Right atrium auricular region (tissue), 2 donors: ENCODE data around the gene DNAI1. TPM values are rescaled to one million over a fixed set of nuclear protein-coding genes. Genes with fewer than 3 reads are reported as not detected.

Source experiments
- DNase-seq: peaks from one replicate; pipeline ENCODE4 v3.0.0-alpha.2; 2019; ENCODE audit warnings: low spot score
- H3K27ac ChIP-seq, 2 donors: fragments of 200-600 bp; sonication (generic); 1 replicate in 1 of 2; 2 replicates in 1 of 2; pipeline ENCODE4 v1.5.1; 2016 to 2019
- H3K27me3 ChIP-seq, 2 donors: fragments of 200-600 bp; sonication (generic); one replicate each; pipeline versions ENCODE4 v1.5.1 to v1.6.0; 2017 to 2019
- H3K36me3 ChIP-seq: fragments of 200-600 bp; sonication (generic); one replicate; pipeline ENCODE4 v1.5.1; 2016
- H3K4me1 ChIP-seq, 2 donors: fragments of 200-600 bp; sonication (generic); one replicate each; pipeline versions ENCODE4 v1.5.1 to v1.6.0; 2017 to 2019
- H3K4me3 ChIP-seq, 2 donors: fragments of 200-600 bp; sonication (generic); 1 replicate in 1 of 2; 2 replicates in 1 of 2; pipeline ENCODE4 v1.5.1; 2017 to 2019; ENCODE audit warnings: mild to moderate bottlenecking in 1 of 2, moderate library complexity in 1 of 2
- H3K9me3 ChIP-seq, 2 donors: fragments of 200-600 bp; sonication (generic); one replicate each; pipeline ENCODE4 v1.5.1; 2019
- total RNA-seq, 2 donors: library from RNA; depleted of rRNA; stranded (reverse); fragments of >200 nt; gene quantifications; one replicate each; pipeline ENCODE4 v1.1.0, GENCODE V29; 2016
- TF ChIP-seq, protein P1 (sequence below), 2 donors: fragments of 200-600 bp; sonication (generic); IDR thresholded peaks; one replicate each; pipeline ENCODE4 v1.5.1; 2019; ENCODE audit warnings: antibody characterized with exemption in 2 of 2

Gene DNAI1
- total RNA-seq, 2 donors from 2014 or later, result not detected

DNA sequence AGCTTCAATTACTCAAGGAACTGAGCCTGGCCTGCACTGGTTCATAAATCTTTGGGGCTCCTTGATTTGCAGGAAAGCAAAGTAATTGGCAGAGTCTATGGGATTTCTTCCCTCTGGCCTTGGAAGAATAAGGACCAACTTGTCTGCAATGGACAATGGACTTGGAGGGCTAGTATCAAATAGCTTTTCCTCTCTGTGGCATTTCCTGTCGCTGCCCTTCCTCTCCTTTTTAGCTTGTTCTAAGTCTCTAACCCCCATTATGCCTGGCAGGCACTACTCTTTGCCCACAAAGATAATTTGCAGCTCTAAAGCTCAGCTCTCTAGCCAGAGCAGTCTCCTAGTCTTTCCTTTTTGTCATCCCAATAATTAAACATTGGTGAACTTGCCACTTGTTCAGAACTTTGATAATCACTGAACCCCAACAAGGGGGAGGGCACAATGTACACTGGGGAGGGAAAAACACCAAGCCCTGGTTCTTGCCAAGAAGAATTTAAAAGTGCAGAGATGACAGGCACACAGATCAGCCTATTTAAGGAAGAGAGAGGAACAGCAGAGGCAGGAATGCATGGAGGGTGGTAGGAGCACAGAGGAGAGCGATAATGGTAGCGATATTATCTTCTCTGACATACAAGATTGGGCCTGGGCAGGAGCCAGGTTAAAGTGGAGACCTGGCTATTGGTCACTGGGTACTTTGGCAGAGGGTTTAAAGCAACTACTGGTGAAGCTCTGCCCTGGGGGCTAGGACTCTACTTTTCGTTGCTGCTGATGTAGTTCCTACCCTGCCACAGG lies 38.7 kb upstream of the DNAI1 start:
- Histone ChIP-seq H3K27me3 (no peaks in the 10 kb centered on the region), H3K27ac (no peak overlapping the region), H3K9me3 (no peaks in the 10 kb centered on the region), H3K36me3 (no peaks in the 10 kb centered on the region), H3K4me1 (peaks cover 0 to 12% of the 10 kb centered on the region in 2 donors), H3K4me3 (no peak overlapping the region)
- no peak for DNase-seq
- TF ChIP-seq, protein P1, sequence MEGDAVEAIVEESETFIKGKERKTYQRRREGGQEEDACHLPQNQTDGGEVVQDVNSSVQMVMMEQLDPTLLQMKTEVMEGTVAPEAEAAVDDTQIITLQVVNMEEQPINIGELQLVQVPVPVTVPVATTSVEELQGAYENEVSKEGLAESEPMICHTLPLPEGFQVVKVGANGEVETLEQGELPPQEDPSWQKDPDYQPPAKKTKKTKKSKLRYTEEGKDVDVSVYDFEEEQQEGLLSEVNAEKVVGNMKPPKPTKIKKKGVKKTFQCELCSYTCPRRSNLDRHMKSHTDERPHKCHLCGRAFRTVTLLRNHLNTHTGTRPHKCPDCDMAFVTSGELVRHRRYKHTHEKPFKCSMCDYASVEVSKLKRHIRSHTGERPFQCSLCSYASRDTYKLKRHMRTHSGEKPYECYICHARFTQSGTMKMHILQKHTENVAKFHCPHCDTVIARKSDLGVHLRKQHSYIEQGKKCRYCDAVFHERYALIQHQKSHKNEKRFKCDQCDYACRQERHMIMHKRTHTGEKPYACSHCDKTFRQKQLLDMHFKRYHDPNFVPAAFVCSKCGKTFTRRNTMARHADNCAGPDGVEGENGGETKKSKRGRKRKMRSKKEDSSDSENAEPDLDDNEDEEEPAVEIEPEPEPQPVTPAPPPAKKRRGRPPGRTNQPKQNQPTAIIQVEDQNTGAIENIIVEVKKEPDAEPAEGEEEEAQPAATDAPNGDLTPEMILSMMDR (IDR thresholded peaks at IDR 0.05), result no peak

DNA sequence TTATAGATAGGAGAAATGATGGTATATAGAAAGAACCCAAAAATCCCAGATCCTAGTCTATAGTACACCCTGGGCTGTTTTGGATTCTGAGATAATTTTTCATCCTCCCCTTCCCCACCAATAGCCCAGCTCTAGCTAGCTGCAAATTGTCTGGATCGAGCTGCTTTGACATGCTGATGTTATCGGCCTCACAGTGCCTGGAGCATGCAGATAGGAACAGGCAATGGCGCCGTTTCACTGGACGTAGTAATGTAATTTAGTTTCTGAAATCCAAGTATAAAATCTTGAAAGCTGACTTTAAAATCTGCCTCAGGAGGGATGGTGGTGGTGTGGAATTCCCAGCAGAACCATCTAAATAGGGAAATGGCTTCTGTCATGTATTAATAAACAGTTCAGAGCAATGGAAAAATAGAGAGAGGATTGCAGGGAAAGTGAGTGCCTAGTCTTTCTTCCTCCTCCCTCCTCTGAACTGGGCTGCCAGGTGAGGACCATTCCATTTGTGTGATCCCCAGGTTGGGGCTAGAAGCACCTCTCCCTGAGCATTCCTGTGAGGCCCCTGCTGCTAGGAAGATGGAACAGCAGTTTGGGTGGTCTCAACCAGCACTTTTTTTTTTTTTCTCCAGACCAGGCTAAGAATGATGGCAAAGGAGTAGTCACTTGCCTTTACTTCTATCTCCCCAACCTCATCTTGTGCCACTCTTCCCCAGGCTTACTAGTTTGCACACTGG lies 32.1 kb upstream of the DNAI1 start:
- Histone ChIP-seq H3K4me3 (no peak overlapping the region), H3K4me1 (peaks cover 0 to 21% of the 10 kb centered on the region in 2 donors), H3K27ac (no peak overlapping the region), H3K9me3 (no peaks in the 10 kb centered on the region), H3K27me3 (no peaks in the 10 kb centered on the region), H3K36me3 (no peaks in the 10 kb centered on the region)
- TF ChIP-seq, protein P1 (IDR thresholded peaks at IDR 0.05), result no peak
- DNase-seq, result no peak

DNA sequence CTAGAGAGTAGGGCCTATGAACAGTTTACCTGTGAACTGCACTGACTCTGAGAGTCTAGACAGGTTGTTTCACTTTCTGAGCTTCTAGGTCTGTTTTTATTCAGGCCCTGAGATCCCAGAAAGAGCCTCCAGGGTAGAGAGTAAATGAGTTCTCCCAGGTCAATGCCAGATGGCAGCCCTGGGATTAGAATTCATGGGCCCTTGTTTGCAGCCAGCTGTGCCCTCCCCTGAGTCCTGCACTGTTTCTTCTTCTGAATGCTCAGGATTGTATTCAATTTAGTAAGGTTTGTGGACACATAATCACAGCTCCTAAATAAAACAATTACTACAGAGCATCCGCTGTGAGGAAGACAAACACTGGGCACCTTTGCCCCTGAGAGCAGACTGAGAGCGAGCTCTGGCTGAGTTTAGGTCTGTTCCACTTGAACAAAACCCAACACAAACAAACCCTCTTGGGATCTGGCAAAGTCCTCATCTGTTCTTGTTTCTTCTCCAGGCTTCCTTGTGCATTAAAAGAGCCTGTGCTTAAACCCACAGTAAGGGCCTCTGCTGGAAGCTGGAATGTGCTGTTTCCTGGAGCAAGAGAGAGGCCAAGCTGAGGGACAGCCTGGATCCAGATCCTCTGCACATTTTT lies 30.2 kb upstream of the DNAI1 start:
- Histone ChIP-seq H3K27ac (no peak overlapping the region), H3K27me3 (no peaks in the 10 kb centered on the region), H3K9me3 (no peaks in the 10 kb centered on the region), H3K4me1 (peaks cover 0 to 27% of the 10 kb centered on the region in 2 donors), H3K36me3 (no peaks in the 10 kb centered on the region), H3K4me3 (no peak overlapping the region)
- DNase-seq, result no peak
- TF ChIP-seq, protein P1 (IDR thresholded peaks at IDR 0.05), result no peak

DNA sequence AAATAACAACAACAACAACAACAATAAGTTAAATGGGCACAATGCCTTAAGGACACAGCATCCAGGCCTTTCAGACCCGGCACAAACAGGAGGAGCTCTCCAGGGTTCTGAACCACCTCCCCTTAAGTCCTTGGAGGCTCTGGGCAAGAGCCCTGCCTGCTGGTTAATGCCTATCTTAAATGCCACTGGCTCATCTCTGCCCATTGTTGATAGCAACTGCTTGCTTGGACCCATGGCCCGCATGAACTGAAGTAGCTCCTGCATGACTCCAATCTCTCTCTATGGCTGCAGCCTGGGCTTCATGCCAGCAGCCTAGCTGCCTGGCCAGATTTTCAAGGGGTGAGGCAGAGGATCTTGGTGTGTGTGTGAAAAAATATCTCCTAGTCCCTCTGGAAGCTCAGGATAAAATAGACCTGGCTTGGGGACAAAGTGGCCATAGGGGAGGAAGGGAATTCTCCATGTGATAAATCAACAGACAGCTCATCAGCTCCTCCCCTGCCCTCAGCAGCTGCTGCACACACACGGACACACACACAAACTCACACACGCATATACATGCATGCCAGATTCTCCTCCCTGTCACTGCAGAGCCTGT lies 27.7 kb upstream of the DNAI1 start:
- H3K27ac ChIP-seq, result no peak overlapping the region
- TF ChIP-seq, protein P1 (IDR thresholded peaks at IDR 0.05), result no peak
- DNase-seq, result peak; percentile 68

DNA sequence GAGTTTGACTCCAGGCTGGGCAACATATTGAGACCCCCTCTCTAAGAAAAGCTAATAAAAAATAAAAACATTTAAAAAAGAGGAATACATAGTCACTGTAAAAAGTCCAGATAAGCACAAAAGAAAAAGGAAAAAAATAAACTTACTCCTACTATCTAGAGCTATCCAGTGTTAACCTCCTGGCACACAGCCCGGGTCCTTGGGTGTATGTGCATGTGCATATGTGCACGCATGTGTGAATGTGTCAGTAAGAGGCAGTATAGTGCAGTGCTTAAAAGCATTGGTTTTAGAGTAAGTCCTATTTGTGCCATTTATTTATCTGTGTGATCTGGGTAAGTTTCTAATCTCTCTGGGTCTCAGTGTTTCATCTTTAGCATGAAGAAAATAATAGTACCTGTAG lies 26.9 kb upstream of the DNAI1 start:
- Histone ChIP-seq H3K4me1 (peaks cover 0 to 27% of the 10 kb centered on the region in 2 donors), H3K36me3 (no peaks in the 10 kb centered on the region), H3K27ac (no peak overlapping the region), H3K27me3 (no peaks in the 10 kb centered on the region), H3K9me3 (no peaks in the 10 kb centered on the region), H3K4me3 (no peak overlapping the region)
- TF ChIP-seq, protein P1 (IDR thresholded peaks at IDR 0.05), result no peak
- no peak for DNase-seq

More for the DNA sequence above, 27.7 kb upstream of the DNAI1 start:
- Histone ChIP-seq H3K9me3 (no peaks in the 10 kb centered on the region), H3K4me3 (no peak overlapping the region), H3K36me3 (no peaks in the 10 kb centered on the region), H3K4me1 (peaks cover 0 to 27% of the 10 kb centered on the region in 2 donors), H3K27me3 (no peaks in the 10 kb centered on the region)
